Common myeloid progenitor, CD34-positive (primary cell): ENCODE data around the gene ZC3HAV1L.
A peak's percentile ranks its signal among the peaks of the same experiment; 100 is the strongest.

Experiments
- CTCF ChIA-PET: fragments of 350-600 bp; sonication (Branson Sonifier 250); formaldehyde crosslinking; loops from one replicate; lab custom pipeline; 2021; ENCODE audit warnings: antibody characterized with exemption; lab: Charles Lee
- POLR2A ChIA-PET: fragments of 350-600 bp; sonication (Branson Sonifier 250); formaldehyde crosslinking; loops from one replicate; lab custom pipeline; 2021; ENCODE audit warnings: antibody characterized with exemption; lab: Charles Lee
- DNase-seq, 3 donors: peaks; one replicate each; pipeline versions ENCODE4 v3.0.0 to v3.0.0-alpha.2; 2013
- H3K27ac ChIP-seq, 2 experiments: 1 replicate in 1 of 2; 2 replicates in 1 of 2; pipeline ENCODE4 v1.7.0; 2013; ENCODE audit warnings: inconsistent platforms in 2 of 2, low read length in 2 of 2, mild to moderate bottlenecking in 2 of 2, low read depth in 1 of 2, moderate library complexity in 1 of 2; ENCODE audit not compliant: severe bottlenecking in 2 of 2, insufficient read depth in 1 of 2, poor library complexity in 1 of 2
- H3K27me3 ChIP-seq, 5 experiments: replicated peaks in 2 of 5; 1 replicate in 3 of 5; 2 replicates in 2 of 5; pipeline versions ENCODE4 v1.6.1 to v1.7.0; 2013; ENCODE audit warnings: low read length in 4 of 5, mild to moderate bottlenecking in 2 of 5, moderate library complexity in 2 of 5, inconsistent platforms in 1 of 5; ENCODE audit not compliant: insufficient read depth in 5 of 5, control insufficient read depth in 4 of 5
- H3K36me3 ChIP-seq, 4 experiments: 1 replicate in 2 of 4; 2 replicates in 2 of 4; pipeline versions ENCODE4 v1.6.1 to v1.7.0; 2013; ENCODE audit warnings: low read length in 3 of 4, control low read depth in 1 of 4, mild to moderate bottlenecking in 1 of 4; ENCODE audit not compliant: control insufficient read depth in 4 of 4, insufficient read depth in 4 of 4
- H3K4me1 ChIP-seq, 4 experiments: 1 replicate in 3 of 4; 2 replicates in 1 of 4; pipeline versions ENCODE4 v1.6.1 to v1.7.1; 2013; ENCODE audit warnings: low read length in 3 of 4, mild to moderate bottlenecking in 3 of 4, control low read depth in 1 of 4, inconsistent platforms in 1 of 4, moderate library complexity in 1 of 4; ENCODE audit not compliant: control insufficient read depth in 4 of 4, insufficient read depth in 4 of 4; ENCODE audit errors: control extremely low read depth in 1 of 4
- H3K4me3 ChIP-seq, 7 experiments: 1 replicate in 4 of 7; 2 replicates in 3 of 7; pipeline versions ENCODE4 v1.5.1 to v1.7.0; 2013; ENCODE audit warnings: mild to moderate bottlenecking in 7 of 7, low read length in 6 of 7, moderate library complexity in 6 of 7, inconsistent platforms in 2 of 7, low read depth in 2 of 7, control low read depth in 1 of 7; ENCODE audit not compliant: insufficient read depth in 4 of 7, control insufficient read depth in 1 of 7; ENCODE audit errors: extremely low read depth in 1 of 7
- H3K9me3 ChIP-seq, 5 experiments: 1 replicate in 4 of 5; 2 replicates in 1 of 5; pipeline versions ENCODE4 v1.6.1 to v1.7.1; 2013; ENCODE audit warnings: low read length in 4 of 5, mild to moderate bottlenecking in 2 of 5, inconsistent platforms in 1 of 5, low read depth in 1 of 5, moderate library complexity in 1 of 5; ENCODE audit not compliant: control insufficient read depth in 4 of 5, insufficient read depth in 2 of 5; ENCODE audit errors: control extremely low read depth in 1 of 5
- WGBS: methylation state at CpG from one replicate; pipeline ENCODE4 v1.1.5; 2013; ENCODE audit not compliant: insufficient coverage; 5-methylcytosine and 5-hydroxymethylcytosine counted together

The ZC3HAV1L gene

DNA sequence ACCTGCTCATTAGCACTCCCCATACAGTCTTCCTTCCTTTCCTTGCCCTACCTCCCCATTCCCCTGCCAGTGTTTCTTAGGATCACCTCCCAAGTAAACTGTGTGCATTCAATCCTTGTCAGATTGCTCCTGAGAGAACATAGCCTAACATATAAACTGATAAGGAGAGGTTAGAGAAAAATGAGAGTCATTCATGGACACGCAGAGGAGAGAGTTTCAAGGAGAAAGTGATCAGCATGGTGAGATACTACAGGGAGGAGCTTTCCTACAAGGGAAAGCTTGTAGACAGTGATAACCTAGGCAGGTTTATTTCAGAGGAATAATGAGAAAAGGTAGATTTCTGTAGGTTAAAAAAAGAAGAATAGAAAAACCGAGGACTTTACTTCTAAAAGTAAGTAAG, 2.8 kb upstream of the ZC3HAV1L start:
- POLR2A ChIA-PET, result no interaction called here
- WGBS, result 97% methylated on average over 2 of the region's 2 CpGs
- H3K27ac ChIP-seq, result no peak overlapping the region
- no peaks in the 10 kb centered on the region for H3K27me3 ChIP-seq
- H3K36me3 ChIP-seq, result peaks cover 6 to 11% (median 8%) of the 10 kb centered on the region in 4 experiments
- H3K9me3 ChIP-seq, result no peaks in the 10 kb centered on the region
- peaks cover 2 to 36% (median 24%) of the 10 kb centered on the region in 4 experiments for H3K4me1 ChIP-seq
- CTCF ChIA-PET, result interaction anchor here (1.5 to 1.8 kb wide), 2 partner anchors 14 to 28 kb away, joined by 3 to 4 read pairs; no protein-coding TSS in a partner anchor
- H3K4me3 ChIP-seq, result no peak overlapping the region
- DNase-seq, result no peak

GRCh38 chr7:139036901-139037300, 1.1 kb upstream of the ZC3HAV1L start:
- Histone ChIP-seq H3K36me3 (peaks cover 7 to 19% (median 12%) of the 10 kb centered on the region in 4 experiments), H3K4me3 (no peak overlapping the region), H3K27ac (no peak overlapping the region), H3K9me3 (no peaks in the 10 kb centered on the region), H3K4me1 (peaks cover 0 to 28% (median 21%) of the 10 kb centered on the region in 4 experiments), H3K27me3 (no peaks in the 10 kb centered on the region)
- no peak for DNase-seq
- POLR2A ChIA-PET, result interaction anchor here (1.0 kb wide), 1 partner anchor 38 kb away, joined by 3 read pairs; no protein-coding TSS in a partner anchor
- 80% methylated on average over 1 of the region's 3 CpGs for WGBS
- CTCF ChIA-PET, result interaction anchor here (0.6 to 3.6 kb wide), 6 partner anchors 8 to 44 kb away, joined by 3 to 10 read pairs (median 4); no protein-coding TSS in a partner anchor

- CTCF ChIA-PET, result interaction anchor here (0.7 to 3.6 kb wide), 4 partner anchors 10 to 40 kb away, joined by 3 to 10 read pairs (median 4); no protein-coding TSS in a partner anchor
- WGBS, result 8% methylated on average over 25 of the region's 47 CpGs
- peak overlapping the region in 1 of 2 experiments; percentile 43 for H3K27ac ChIP-seq
- no peaks in the 10 kb centered on the region for H3K27me3 ChIP-seq
- H3K4me3 ChIP-seq, result peak overlapping the region; percentile 44 to 86 (median 79)
- DNase-seq, result peak; percentile 22 to 64 (median 45)
- peaks cover 7 to 26% (median 21%) of the 10 kb centered on the region in 4 experiments for H3K36me3 ChIP-seq
- peaks cover 0 to 28% (median 16%) of the 10 kb centered on the region in 4 experiments for H3K4me1 ChIP-seq
- H3K9me3 ChIP-seq, result no peaks in the 10 kb centered on the region
- POLR2A ChIA-PET, result interaction anchor here (1.5 kb wide), 1 partner anchor 31 kb away, joined by 4 read pairs; no protein-coding TSS in a partner anchor
These were observed 822 bp downstream of the ZC3HAV1L start for GRCh38 chr7:139034855-139035585.

GRCh38 chr7:139034336-139034735, 1.5 kb downstream of the ZC3HAV1L start:
- CTCF ChIA-PET, result interaction anchor here (1.2 to 3.6 kb wide), 3 partner anchors 11 to 41 kb away, joined by 3 to 10 read pairs (median 4); no protein-coding TSS in a partner anchor
- 96% methylated on average over 5 of the region's 5 CpGs for WGBS
- peak overlapping the region in 4 of 7 experiments; percentile 79 to 86 (median 83) for H3K4me3 ChIP-seq
- H3K27ac ChIP-seq, result no peak overlapping the region
- no peaks in the 10 kb centered on the region for H3K27me3 ChIP-seq
- peaks cover 0 to 28% (median 16%) of the 10 kb centered on the region in 4 experiments for H3K4me1 ChIP-seq
- H3K36me3 ChIP-seq, result peaks cover 14 to 33% (median 26%) of the 10 kb centered on the region in 4 experiments
- DNase-seq, result no peak
- no peaks in the 10 kb centered on the region for H3K9me3 ChIP-seq
- POLR2A ChIA-PET, result no interaction called here

DNA sequence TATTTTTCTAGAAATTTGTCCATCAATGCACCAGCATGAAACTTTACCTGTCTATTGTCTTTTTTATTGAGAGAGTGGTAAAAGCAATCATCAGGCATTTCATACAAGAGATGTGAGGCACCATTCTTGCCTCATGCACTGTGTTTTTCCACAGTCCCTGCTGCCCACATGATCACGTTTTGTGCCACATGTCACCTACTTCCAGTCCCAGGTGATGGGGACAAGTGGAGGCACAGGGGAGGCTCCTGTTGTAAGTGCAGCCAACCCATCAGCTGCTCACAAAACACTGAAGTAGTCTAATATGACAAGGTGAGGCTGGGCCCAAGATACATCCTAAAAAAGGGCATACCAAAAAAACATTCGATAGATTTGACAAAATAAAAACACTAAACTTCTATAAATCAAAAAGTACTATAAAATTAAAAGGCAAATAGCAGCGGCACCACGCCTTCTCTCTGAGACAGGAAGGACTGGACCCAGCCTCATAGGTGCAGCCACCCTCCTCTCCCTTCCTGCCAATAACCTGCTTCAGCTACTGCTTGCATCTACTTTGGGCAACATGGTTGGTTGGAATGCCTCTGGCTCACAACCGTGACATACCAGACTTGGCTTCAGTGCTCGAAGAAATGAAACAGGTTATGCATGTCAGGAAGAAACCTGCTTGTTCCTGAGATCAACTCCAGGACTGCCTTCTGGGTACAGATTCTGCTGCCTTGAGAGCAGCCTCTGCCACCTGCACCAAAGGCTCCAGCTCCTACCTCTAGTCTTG, 2.3 kb downstream of the ZC3HAV1L start:
- H3K4me3 ChIP-seq, result no peak overlapping the region
- no peaks in the 10 kb centered on the region for H3K9me3 ChIP-seq
- peaks cover 18 to 39% (median 32%) of the 10 kb centered on the region in 4 experiments for H3K36me3 ChIP-seq
- H3K27me3 ChIP-seq, result no peaks in the 10 kb centered on the region
- no peak overlapping the region for H3K27ac ChIP-seq
- POLR2A ChIA-PET, result no interaction called here
- H3K4me1 ChIP-seq, result peaks cover 0 to 28% (median 16%) of the 10 kb centered on the region in 4 experiments
- WGBS, result 95% methylated on average over 5 of the region's 6 CpGs
- CTCF ChIA-PET, result interaction anchor here (0.6 to 3.4 kb wide), 5 partner anchors 11 to 233 kb away, joined by 3 to 11 read pairs (median 5); no protein-coding TSS in a partner anchor
- no peak for DNase-seq

DNA sequence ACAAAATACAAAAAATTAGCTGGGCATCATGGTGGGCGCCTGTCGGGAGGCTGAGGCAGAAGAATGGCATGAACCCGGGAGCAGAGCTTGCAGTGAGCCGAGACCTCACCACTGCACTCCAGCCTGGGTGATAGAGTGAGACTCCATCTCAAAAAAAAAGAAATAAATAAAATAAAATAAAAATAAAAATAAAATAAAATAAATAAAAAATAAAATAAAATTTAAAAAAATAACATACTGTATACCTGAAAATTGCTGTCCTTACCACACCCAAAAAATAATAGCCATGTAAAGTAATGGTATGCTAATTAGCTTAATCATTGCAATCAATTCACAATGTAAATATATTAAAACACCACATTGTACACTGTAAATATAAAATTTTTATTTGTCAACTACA, 3.4 kb downstream of the ZC3HAV1L start:
- POLR2A ChIA-PET, result no interaction called here
- DNase-seq, result no peak
- no peaks in the 10 kb centered on the region for H3K9me3 ChIP-seq
- peaks cover 21 to 42% (median 37%) of the 10 kb centered on the region in 4 experiments for H3K36me3 ChIP-seq
- peaks cover 0 to 28% (median 16%) of the 10 kb centered on the region in 4 experiments for H3K4me1 ChIP-seq
- CTCF ChIA-PET, result interaction anchor here (1.3 to 3.4 kb wide), 3 partner anchors 12 to 43 kb away, joined by 5 to 11 read pairs (median 6); no protein-coding TSS in a partner anchor
- no peaks in the 10 kb centered on the region for H3K27me3 ChIP-seq
- WGBS, result no CpG with 5 or more reads among the region's 4 CpGs
- no peak overlapping the region for H3K4me3 ChIP-seq
- no peak overlapping the region for H3K27ac ChIP-seq
